Activated T-cell treated with anti-CD3 and anti-CD28 coated beads for 1 hour (primary cell): Measurements from ENCODE around the gene ASB7.
A peak's percentile ranks its signal among the peaks of the same experiment; 100 is the strongest.

Experiments
- DNase-seq: peaks from one replicate; pipeline ENCODE4 v3.0.0-alpha.2; 2020; ENCODE audit warnings: low read depth

The ASB7 gene

GRCh38 chr15:100598655-100599054, 3.7 kb upstream of the ASB7 start:
- no peak for DNase-seq

- no peak for DNase-seq
Observed at GRCh38 chr15:100601163-100601562, 1.2 kb upstream of the ASB7 start.

GRCh38 chr15:100601617-100602063, 749 bp upstream of the ASB7 start:
- DNase-seq = no peak

GRCh38 chr15:100602823-100603393, 519 bp downstream of the ASB7 start:
- DNase-seq = no peak

GRCh38 chr15:100612539-100612938, 10.2 kb downstream of the ASB7 start:
- DNase-seq = no peak

GRCh38 chr15:100613208-100613607, 10.8 kb downstream of the ASB7 start:
- DNase-seq = no peak

DNA sequence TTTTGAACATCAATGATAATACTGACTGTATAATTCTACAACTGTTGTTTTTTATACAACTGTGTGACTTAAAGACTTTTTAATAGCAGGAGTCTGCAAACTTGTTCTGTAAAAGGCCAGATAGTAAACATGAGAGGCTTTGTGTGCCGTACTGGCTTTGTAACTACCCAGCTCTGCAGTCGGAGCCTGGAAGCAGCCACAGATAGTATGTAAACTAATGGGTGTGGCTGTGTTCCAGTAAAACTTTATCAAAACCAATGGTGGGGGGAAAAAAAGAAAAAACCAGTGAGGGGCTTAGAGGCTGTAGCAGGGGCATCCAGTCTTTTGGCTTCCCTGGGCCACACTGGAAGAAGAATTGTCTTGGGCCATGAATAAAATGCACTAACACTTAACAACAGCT, 11.9 kb downstream of the ASB7 start:
- no peak for DNase-seq

- no peak for DNase-seq
Observed at GRCh38 chr15:100614918-100615317, 12.5 kb downstream of the ASB7 start.

DNA sequence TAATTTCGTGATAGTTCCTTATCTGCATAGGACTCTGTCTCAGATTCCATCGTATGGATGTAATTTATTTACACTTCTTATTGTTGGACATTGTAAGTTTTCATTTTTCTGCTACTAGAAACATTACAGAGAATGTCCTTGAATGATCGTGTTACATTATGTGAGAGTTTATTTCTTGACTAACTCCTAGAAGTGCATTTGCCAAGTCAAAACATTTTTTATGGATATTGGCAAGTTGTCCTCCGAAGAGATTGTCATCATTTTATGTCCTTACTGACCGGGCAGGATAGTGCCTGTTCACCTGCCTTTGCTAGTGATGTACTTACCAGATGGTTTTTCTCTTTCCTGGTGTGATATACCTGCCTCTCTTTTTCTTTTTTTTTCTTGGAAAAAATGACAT, 13.4 kb downstream of the ASB7 start:
- no peak for DNase-seq

GRCh38 chr15:100616700-100617099, 14.3 kb downstream of the ASB7 start:
- no peak for DNase-seq

DNA sequence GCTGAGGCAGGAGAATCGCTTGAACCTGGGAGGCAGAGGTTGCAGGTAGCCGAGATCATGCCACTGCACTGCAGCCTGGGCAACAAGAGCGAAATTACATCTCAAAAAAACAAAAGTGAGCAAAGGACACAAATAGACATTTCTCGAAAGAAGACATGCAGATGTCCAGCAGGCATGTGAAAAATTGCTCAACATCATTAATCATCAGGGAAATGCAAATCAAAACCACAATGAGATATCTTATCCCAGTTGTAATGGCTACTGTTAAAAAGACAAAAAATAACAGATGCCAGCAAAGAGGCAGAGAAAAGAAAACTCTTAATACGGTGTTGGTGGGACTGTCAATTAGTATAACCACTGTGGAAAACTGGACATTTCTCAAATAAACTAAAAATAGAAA, 20.9 kb downstream of the ASB7 start:
- DNase-seq = no peak

DNA sequence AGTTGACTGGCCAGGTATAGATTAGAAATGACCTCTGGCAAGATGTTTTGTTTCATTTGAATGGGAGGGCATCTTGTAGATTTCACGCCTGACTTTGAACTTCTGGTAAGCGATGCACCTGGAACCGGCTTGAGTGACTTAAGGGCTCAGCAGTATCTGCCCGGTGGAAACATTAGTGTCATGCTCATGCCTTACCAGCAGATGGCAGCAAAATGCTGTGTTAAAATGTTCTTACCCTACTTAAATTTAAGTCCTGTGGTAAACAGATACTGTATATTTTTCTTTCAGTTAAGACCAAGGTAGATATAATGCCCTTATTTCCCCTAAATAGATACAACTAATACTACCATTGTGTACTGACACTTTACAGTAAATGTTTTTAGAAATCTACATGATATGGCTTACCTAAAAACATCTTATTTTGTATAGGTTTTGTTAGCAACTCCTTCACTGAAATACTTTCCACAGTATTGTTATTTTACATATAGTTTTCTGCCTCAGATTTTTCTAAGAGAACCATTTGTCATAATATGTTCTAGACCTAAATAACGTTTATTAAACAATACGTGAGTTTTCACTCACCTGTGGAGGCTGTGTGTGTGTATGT, 25.5 kb downstream of the ASB7 start:
- peak; percentile 44 for DNase-seq

DNA sequence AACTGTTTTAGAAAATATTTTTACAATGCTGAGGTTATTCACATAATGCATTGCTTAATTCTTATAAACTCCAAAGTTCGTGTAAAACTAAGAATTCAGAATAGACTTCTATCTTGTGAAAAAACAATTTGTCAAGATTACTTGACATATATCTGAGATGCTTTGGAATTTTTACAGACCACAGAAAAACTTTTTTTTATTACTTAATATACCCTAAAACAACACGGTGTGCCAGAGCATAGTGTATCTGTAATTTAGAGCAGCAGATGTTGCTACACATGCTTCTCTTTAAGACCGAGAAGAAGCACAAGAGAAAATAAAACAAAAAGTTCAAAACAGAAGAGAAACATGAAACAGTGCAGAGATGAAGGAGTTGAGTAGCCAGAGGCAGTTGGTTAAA, 26.4 kb downstream of the ASB7 start:
- DNase-seq = no peak

DNA sequence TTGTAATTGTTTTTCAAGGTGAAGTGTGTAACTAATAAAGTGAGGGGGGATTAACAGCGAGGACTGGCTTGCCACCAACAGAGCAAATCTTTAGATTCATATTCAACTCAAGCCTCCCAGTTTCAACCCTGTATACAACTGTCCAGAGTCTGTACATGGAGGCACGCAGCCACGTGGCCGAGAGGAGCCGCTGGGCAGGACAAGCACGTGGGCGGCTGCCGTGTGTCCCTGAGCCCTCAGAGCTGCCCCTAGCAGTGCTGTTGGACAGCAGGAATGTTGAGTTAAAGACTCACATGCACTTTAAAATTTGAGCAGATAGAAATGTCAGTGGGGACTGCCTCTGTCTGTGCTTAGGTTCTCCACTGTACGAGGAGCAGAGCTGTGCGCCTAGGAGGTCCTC, 29.4 kb downstream of the ASB7 start:
- no peak for DNase-seq

DNA sequence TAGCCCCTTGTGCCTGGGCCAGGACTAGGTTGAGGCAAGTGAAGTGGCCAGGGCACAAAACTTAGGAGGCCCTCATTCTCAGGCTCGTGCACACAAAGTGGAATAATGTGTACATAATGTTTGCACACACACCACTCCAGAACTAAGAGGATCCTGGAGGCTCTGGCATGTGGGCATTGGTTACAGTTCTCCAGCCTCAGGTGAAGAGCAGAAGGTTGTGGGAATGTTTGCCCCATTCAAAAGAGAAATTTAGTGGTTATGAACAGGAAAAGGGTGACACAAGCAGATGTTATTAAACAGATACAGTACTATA, 31.3 kb downstream of the ASB7 start:
- DNase-seq = no peak

DNA sequence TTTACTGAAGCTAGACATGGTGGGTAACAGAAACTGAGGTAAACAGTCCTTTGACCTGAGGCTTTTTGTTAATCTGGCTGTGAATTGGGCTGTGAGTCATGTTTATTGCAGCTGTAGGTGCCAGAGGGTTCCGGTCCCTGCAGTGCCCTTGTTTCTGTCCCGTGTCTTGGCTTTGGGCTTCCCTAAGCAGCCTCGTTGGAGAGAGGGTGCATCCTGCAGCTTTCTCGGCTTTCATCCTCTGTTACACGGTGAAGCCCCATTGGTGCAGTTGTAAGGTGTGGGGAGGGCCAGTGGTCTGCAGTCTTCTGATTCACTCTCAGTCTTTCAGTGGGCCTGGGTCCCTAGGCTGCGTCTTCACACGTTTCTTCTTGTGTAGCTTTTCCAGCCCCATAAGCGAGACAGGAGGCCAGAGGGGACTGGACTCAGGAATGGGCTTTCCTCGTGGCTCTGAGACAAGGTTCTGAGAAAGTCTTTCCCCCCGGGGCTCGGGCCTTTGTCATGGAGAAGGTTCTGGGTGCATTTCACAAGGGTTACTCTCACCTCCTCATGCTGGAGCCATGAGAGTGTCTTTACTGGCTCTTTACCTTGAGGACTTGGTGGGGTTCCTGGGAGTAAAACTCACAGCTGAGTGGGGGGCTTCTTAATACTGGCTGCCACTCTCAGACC, 33.1 kb downstream of the ASB7 start:
- no peak for DNase-seq

GRCh38 chr15:100638177-100638730, 35.9 kb downstream of the ASB7 start:
- DNase-seq = no peak

GRCh38 chr15:100642213-100642949, 40.0 kb downstream of the ASB7 start:
- no peak for DNase-seq

GRCh38 chr15:100642950-100643338, 40.6 kb downstream of the ASB7 start:
- DNase-seq = no peak

DNA sequence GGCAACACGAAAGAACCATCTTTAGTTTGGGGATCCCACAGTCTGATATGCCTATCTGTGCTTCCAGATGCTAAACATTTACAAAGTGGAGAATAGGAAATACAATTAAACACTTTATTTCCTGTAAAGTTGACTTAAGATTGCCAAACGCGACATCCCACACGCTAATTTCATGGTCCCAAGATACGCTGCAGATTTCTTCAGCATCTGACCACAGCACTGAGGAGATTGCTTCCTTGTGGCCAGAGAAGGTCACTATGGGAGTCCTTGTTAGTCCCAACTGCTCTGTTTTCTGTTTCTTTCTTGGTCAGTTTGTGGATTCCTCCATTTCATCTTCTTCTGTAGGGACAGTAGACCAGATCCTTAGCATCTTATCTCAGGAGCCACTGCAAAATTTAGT, 43.3 kb downstream of the ASB7 start:
- no peak for DNase-seq

DNA sequence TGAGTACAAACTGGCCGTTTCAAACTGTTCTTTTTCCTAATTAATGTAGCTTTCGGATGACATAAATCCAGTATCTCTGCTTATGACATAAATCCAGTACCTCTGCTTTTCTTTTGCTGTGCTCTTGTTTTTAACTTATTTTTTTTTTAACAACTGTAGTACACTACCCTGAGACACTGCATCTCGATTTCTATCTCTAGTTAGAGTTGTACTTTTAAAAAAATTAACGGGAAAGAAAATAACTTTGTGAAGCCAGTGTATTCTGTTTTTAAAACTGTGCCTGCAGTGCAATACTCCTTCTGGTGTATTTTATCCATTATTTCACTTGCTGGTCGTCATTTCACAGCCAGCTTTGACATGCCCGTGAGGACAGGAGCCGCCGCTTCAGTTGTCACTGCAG, 46.6 kb downstream of the ASB7 start:
- DNase-seq = no peak

DNA sequence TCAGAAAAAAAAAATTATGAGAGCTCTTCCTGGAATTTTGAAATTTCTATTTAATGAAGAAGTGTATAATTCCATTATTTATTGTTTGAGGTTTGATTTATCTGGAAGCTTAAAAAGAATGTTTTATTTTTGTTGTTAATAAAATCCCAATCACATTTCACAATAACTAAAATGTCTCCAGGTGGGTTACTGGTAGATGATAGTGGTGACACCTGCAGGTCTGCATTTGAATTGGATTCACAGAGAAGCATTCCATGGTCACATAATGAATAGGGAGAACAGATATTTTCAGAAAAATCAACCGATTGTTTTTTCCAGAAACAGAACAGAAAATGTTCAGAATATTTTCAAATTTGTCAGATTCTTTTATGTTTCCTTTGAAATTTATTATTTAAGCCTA, 48.3 kb downstream of the ASB7 start:
- DNase-seq = no peak

GRCh38 chr15:100651253-100651652, 48.9 kb downstream of the ASB7 start:
- no peak for DNase-seq
